Lung microvascular endothelial cell (primary cell): Measurements from ENCODE around the gene PIAS4. TPM values are rescaled to one million over a fixed set of nuclear protein-coding genes. Genes with fewer than 3 reads are reported as not detected.
A peak's percentile ranks its signal among the peaks of the same experiment; 100 is the strongest.

Source experiments
- DNase-seq, 2 donors: peaks; one replicate each; pipeline versions ENCODE4 v3.0.0 to v3.0.0-alpha.2; 2010; ENCODE audit warnings: low read depth in 2 of 2
- total RNA-seq: library from RNA; depleted of rRNA; stranded (reverse); fragments of >200 nt; gene quantifications from 2 replicates; pipeline ENCODE4 v1.2.1, GENCODE V29; 2014

The PIAS4 gene
- total RNA-seq, 1 donor from 2014 or later: 21.6 TPM

GRCh38 chr19:4023600-4024398 lies 16.3 kb downstream of the PIAS4 start:
- DNase-seq: peak; percentile 29 to 43

GRCh38 chr19:4025317-4025716 lies 17.8 kb downstream of the PIAS4 start:
- DNase-seq: no peak

GRCh38 chr19:4027146-4027545 lies 19.6 kb downstream of the PIAS4 start:
- no peak for DNase-seq

- no peak for DNase-seq
Measured at GRCh38 chr19:4028334-4029246, 21.1 kb downstream of the PIAS4 start.

DNA sequence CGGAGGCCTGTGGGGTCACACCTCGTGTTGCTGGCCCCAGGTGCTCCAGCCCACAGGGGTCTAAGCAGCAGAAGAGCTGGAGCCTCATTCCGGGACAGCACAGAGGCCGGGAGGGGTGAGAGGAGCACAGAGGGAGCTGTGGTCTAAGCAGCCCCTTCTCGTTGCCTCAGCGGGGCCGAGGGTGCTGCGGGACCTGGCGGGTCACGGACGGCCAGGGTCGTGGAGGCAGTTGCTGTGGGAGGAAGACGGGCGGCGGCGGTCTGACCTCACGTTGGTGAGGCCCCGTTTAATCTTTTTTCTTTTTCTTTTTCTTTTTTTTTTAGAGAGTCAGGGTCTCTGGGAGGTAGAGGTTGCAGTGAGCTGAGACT lies 21.7 kb downstream of the PIAS4 start:
- no peak for DNase-seq

GRCh38 chr19:4030552-4030951 lies 23.0 kb downstream of the PIAS4 start:
- no peak for DNase-seq

- no peak for DNase-seq
Measured at GRCh38 chr19:4030981-4031380, 23.4 kb downstream of the PIAS4 start.

DNA sequence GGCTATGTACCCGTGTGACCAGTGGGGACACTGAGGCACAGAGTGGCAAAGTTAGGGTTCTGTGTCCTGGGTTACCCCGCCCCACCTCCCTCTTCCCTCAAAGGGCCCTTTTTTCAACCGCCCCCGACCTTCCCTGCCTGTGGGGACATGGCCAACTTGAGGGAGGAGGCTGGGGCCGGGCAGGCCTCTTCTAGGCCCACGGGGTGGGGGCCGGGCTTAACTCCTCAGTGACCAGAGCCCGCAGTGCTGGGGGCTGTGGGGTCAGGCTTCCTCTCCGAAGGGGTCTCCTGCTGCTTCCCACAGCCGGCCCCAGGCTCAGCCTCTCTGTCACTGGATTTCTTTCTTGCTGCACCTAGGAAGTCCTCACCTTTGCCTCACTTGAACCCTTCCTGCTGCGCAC lies 23.9 kb downstream of the PIAS4 start:
- DNase-seq: no peak

DNA sequence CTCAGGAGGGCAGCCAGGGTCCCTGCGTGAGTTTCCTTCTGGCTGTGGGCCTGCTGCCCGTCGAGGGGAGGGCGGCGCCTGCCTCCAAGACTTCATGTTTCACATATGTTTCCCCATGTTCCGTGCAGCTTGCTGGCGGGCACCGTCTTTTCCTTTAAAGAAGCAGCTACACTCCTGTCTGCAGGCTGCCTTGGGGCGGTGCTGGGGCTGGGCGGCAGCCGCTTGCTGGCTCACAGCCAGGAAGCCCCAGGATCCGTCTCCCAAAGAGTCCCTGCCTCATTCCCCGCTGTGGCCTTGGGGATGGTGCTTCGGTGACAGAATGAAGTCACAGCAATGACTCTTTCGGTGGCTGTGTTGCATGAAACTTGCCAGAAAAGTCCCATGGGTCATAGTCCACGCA lies 24.9 kb downstream of the PIAS4 start:
- no peak for DNase-seq

DNA sequence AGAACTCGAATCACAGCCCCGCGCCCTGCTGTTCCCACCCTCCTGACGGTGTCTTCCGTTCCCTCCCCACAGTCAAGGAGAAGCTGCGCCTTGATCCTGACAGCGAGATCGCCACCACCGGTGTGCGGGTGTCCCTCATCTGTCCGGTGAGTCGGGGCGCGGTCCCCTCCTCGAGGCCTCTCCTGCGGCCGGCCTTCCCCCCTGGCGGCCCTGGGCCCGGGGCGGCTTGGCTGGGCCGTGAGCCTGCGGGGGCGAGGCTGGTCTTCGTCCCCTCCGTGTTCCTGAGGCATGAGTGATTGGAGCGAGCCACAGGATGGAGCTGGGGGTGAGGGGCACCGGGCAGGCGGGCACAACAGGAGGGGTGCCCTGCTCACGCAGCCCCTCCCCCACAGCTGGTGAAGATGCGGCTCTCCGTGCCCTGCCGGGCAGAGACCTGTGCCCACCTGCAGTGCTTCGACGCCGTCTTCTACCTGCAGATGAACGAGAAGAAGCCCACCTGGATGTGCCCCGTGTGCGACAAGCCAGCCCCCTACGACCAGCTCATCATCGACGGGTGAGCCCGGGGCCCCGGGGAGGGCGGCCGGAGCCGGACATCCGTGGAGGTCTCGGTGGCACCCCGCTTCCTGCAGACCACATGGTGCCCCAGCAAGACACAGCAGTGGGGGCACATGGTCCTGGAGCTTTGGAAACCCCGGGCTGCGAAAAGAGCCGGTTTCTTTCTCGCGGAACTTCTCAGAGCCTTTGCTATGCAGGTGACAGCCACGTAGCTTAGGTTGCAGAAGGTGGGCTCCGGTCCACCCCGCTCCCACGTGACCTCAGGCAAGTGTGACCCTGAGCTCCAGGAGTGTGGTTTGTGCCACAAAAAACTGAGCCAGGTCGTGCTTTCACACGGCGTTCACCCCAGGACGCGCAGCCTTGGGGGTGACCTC lies 25.8 kb downstream of the PIAS4 start:
- no peak for DNase-seq

DNA sequence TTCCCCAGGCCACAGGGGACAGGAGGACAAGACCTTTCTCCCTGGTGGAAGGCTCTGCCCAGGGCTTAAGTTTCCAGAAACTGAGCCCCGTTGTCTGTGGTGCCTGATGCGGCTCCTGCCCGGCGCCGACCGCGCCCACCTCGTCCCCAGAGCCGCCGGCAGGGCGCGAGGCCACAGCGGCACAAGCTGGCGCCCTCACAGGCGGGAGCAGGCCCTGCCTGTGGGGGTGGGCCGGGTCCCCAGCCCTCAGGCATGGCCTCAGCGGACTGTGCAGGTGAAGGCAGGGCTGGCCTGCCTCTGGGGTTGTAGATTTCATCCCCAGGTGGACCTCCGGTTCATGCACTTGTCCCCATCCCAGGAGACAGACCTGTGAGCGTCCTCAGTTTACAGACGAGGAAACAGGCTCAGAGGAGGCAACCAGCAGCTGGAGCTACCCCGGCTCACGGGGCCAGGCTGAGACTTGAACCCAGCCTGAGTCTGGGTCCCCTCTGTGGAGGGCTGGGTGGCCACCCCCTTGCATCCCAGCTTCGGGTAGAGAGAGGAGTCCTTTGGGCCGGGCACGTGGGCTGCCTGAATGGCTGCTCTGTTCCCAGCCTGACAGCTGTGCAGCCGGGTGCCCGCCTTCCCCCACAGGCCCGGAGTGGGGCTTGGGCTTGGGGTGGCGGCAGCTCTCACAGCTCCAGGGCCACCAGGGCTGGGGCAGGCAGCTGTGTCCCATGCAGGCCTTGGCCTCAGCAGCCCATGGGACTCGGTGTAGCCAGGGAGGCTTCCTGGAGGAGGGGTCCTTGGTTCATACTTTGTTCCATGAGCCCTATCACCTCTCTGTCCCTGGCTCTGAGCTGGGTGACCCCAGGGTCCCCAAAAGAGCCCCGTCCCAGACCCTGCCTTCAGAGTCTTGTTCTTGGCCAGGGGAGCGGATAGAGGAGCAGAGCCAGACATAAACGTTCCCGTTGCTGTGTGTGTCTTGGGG lies 26.8 kb downstream of the PIAS4 start:
- DNase-seq: no peak

DNA sequence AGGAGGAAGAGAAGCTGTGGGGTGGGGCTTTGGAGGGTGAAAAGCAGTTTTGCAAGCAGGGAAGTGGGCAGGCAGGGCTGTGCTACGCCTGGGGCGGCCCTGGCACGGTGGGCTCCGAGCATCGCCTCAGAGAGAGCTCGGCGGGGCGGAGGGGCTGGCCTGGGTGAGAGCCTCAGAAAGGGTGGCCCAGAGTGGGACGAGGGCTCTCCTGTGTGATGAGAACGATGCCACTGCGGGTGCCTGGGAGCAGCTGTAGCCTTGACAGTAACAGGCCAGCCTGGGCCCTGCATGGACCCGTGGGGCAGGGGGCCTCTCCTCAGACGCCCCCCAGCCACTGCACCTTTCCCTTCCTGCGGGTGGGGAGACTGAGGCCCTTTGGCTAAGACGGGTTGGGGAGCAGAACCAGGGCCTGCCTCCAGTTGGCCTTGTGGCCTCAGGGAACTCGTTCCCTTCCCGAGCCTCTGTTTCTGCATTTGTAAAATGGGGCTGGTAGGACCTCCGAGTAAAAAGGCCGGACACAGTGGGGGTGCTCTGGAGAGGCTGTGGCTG lies 27.6 kb downstream of the PIAS4 start:
- DNase-seq: no peak

- no peak for DNase-seq
Measured at GRCh38 chr19:4035582-4035981, 28.0 kb downstream of the PIAS4 start.

DNA sequence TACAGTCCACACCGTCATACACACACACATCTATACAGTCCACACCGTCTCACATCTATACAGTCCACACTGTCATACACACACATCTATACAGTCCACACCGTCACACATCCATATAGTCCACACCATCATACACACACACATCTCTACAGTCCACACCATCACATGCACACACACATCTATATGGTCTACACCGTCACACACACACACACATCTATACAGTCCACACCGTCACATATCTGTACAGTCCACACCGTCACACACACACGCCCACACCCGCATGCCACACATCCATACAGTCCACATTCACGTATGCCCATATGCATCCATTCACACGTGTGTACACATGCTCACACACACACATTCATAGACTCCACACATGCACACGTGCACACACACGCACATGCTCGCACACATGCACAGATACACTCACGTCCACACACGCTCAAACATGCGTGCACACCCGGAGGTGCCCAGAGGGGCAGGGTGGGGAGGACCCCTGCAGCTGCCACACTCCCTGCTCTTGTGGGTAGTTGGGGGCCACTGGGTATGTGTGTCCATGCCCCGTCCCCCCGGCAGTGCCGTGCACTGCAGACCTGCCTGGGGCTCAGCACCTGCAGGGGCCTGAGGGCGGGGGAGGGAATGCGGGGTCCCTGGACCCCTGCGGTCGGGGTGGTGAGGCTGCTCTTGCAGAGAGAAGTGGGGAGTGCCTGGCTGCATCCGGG lies 29.2 kb downstream of the PIAS4 start:
- no peak for DNase-seq

DNA sequence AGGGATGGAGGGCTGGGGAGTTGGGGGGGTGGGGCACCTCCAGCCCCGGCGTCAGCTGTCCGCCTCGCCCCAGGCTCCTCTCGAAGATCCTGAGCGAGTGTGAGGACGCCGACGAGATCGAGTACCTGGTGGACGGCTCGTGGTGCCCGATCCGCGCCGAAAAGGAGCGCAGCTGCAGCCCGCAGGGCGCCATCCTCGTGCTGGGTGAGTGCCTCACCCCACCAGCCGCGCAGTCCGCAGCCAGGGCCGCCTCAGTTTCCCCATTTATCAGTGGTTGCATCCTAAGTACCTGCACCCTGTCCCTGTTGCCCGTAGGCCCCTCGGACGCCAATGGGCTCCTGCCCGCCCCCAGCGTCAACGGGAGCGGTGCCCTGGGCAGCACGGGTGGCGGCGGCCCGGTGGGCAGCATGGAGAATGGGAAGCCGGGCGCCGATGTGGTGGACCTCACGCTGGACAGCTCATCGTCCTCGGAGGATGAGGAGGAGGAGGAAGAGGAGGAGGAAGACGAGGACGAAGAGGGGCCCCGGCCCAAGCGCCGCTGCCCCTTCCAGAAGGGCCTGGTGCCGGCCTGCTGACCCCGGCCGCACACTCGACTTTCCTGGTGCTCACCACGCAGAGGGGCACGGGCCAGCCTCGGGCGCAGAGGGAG lies 29.9 kb downstream of the PIAS4 start:
- DNase-seq: no peak

DNA sequence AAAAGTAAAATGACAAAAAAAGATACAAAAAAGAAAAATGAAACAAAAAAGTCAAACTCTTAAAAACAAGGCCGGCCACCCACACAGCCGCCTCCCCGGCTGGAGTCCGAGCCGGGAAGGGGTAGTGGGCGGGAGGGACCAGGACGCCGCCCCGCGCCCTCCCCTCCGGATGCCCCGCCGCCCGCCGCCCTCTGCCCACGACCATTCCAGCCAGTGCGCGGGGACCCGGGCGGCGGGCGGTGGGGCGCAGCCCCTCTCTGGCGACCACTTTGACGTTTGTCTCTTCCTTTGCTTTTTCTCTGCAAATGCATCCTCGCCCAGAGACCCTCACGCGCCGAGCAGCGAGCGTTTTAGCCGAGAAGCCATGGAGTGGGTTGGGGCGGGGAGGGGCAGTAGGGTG lies 30.5 kb downstream of the PIAS4 start:
- no peak for DNase-seq

- peak in 1 of 2 donors; percentile 43 for DNase-seq
Measured at GRCh38 chr19:4038661-4039423, 31.3 kb downstream of the PIAS4 start.

GRCh38 chr19:4042064-4042730 lies 34.7 kb downstream of the PIAS4 start:
- DNase-seq: no peak
